Limb (tissue), 2 donors: ENCODE data around the gene SEMA5A.

ENCODE experiments used
- DNase-seq, 2 donors: peaks; one replicate each; pipeline ENCODE4 v3.0.0-alpha.2; 2016; ENCODE audit errors: extremely low spot score in 2 of 2

The SEMA5A gene

GRCh38 chr5:9034649-9035048 lies 511.2 kb downstream of the SEMA5A start:
- DNase-seq, result no peak

DNA sequence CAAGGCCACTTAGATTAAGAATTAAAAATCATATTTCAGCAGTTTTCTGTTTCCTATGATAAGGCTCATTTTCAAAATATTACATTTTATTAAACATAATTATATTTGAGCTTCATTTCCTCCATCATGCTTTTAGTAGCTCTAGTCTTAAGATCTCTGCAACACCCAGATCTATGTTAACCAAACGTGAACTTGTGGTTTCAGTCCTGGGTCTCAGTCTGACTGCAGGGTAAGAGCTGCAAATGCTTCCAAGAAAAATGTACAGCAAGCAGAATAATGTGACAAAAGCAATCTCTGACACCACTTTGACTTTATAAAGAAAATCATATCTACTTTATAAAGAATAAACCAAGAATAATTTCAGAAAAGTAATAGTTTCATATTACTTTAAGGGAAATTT lies 512.4 kb downstream of the SEMA5A start:
- no peak for DNase-seq

DNA sequence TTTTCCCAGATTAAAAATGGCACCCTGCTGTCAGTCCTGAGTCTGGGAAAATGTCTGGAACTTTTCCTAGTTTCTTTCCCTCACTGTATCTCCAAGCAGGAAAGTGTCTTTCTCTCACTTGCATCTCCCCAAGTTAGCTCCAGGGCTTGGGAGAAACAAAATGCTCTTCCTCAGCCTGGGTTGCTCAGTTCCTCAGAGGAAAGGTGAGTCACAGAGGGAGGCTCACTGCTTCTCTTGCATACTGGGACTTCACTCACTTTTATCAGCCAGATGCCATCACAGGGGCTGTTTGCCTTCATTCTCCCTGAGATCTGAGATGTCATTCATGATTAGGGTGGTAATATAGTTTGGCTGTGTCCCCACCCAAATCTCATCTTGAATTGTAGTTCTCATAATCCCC lies 519.9 kb downstream of the SEMA5A start:
- DNase-seq, result no peak

- no peak for DNase-seq
These were observed 524.9 kb downstream of the SEMA5A start for GRCh38 chr5:9020996-9021395.

- no peak for DNase-seq
These were observed 530.0 kb downstream of the SEMA5A start for GRCh38 chr5:9015937-9016270.

GRCh38 chr5:9015260-9015936 lies 530.5 kb downstream of the SEMA5A start:
- no peak for DNase-seq

GRCh38 chr5:9013147-9013546 lies 532.7 kb downstream of the SEMA5A start:
- no peak for DNase-seq

GRCh38 chr5:9009931-9010651 lies 535.8 kb downstream of the SEMA5A start:
- DNase-seq, result no peak

- DNase-seq, result no peak
These were observed 548.3 kb downstream of the SEMA5A start for GRCh38 chr5:8997542-8998070.

DNA sequence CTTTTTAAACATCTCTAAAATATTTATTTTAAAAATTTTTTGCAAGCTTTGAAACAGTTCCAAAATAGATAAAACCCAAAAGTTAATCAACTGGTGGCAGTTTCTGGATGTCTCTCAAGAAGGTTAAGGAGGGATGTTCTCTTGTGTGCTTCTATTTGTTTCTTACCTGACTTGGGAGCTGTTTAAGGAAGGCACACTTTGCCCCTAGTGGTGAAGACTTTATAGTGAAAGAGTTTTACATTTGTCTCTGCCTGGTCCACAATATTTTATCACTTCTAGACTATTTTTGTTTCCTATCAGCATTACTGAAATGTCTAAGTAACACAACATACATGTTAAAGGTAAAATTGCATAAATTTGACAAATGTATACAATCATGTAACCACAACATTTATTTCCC lies 552.8 kb downstream of the SEMA5A start:
- DNase-seq, result no peak
